AG04450 (cell line): ENCODE measurements around the gene SMPX. TPM values are rescaled to one million over a fixed set of nuclear protein-coding genes. Genes with fewer than 3 reads are reported as not detected.

Experiments
- CTCF ChIA-PET: fragments of 300-600, 350-600 bp; formaldehyde crosslinking; extraction: SDS; loops from one replicate; lab custom pipeline; 2022; ENCODE audit warnings: antibody characterized with exemption, inconsistent platforms; lab: Charles Lee
- POLR2A ChIA-PET: fragments of 350-600 bp; formaldehyde crosslinking; extraction: SDS; loops from one replicate; lab custom pipeline; 2021; ENCODE audit warnings: antibody characterized with exemption, inconsistent platforms; lab: Yijun Ruan, JAX
- DNase-seq: peaks from one replicate; pipeline ENCODE4 v3.0.0-alpha.2; 2011; ENCODE audit warnings: low read depth, low spot score
- H3K27ac ChIP-seq: one replicate; pipeline ENCODE4 v1.5.1; 2012; ENCODE audit warnings: low read depth, low read length, control low read depth
- H3K27me3 ChIP-seq: one replicate; pipeline ENCODE4 v1.6.0; 2012; ENCODE audit warnings: low read length; ENCODE audit not compliant: control insufficient read depth, insufficient read depth
- H3K4me3 ChIP-seq: 2 replicates; pipeline ENCODE4 v1.5.1; 2011; ENCODE audit warnings: mild to moderate bottlenecking, low read depth, low read length, control low read depth
- H3K9me3 ChIP-seq: 2 replicates; pipeline ENCODE4 v1.5.1; 2012; ENCODE audit warnings: low read length; ENCODE audit not compliant: control insufficient read depth, insufficient read depth
- polyA plus RNA-seq: library from polyadenylated mRNA; depleted of rRNA; stranded (reverse); fragments of >200 nt; gene quantifications from 2 replicates; pipeline ENCODE4 v1.2.3, GENCODE V29; 2011
- TF ChIP-seq, protein P1 (sequence below): IDR thresholded peaks from 2 replicates; pipeline ENCODE4 v1.5.1; 2011; ENCODE audit warnings: low read depth, low read length, control low read depth, inconsistent platforms

The SMPX gene
- polyA plus RNA-seq, 1 experiment, result not detected

DNA sequence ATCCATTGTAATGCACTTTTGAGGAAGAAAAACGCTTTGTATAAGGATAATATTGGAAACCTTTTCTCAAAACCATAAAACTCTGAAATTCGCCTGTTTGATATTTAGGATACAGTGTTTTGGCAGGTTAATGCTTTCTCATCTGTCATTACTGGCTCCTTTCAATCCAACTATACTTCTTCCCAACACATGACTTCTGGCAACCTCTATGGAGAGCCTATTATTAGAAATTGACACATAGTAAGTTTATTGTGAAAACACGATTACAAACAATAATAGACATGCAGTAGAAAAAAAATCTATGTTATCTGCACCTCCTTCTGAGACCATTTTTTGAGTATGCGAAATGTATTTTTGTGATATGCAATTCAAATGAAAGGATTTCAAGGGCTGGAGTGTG lies 95.2 kb downstream of the SMPX start:
- no peak overlapping the region for H3K27ac ChIP-seq
- CTCF ChIA-PET, result no interaction called here
- H3K27me3 ChIP-seq, result no peaks in the 10 kb centered on the region
- no peak overlapping the region for H3K4me3 ChIP-seq
- POLR2A ChIA-PET, result no interaction called here
- TF ChIP-seq, protein P1, sequence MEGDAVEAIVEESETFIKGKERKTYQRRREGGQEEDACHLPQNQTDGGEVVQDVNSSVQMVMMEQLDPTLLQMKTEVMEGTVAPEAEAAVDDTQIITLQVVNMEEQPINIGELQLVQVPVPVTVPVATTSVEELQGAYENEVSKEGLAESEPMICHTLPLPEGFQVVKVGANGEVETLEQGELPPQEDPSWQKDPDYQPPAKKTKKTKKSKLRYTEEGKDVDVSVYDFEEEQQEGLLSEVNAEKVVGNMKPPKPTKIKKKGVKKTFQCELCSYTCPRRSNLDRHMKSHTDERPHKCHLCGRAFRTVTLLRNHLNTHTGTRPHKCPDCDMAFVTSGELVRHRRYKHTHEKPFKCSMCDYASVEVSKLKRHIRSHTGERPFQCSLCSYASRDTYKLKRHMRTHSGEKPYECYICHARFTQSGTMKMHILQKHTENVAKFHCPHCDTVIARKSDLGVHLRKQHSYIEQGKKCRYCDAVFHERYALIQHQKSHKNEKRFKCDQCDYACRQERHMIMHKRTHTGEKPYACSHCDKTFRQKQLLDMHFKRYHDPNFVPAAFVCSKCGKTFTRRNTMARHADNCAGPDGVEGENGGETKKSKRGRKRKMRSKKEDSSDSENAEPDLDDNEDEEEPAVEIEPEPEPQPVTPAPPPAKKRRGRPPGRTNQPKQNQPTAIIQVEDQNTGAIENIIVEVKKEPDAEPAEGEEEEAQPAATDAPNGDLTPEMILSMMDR, result no peak
- H3K9me3 ChIP-seq, result peaks cover 10% of the 10 kb centered on the region; the same call in 1 of the 2 replicates
- DNase-seq, result no peak

DNA sequence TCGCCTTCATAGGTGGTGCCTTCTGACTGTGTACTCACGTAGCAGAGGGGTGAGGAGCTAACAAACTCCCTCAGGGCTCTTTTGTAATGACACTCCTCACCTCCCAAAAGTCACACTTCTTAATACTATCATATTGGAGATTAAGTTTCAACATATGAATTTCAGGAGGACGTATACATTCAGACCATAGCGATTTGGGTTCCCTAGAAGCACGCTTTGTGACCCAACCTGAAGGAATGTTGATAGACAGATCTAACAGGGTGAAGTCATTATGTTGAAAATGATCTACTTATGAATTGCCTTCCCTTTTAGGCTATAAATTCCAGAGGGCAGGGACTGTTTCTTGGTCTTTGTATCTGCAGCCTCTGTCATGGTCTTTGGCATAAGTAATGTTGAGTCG lies 96.6 kb downstream of the SMPX start:
- H3K27me3 ChIP-seq, result no peaks in the 10 kb centered on the region
- TF ChIP-seq, protein P1, result no peak
- ChIA-PET CTCF (no interaction called here), POLR2A (no interaction called here)
- DNase-seq, result no peak
- no peak overlapping the region for H3K27ac ChIP-seq
- H3K9me3 ChIP-seq, result peaks cover 24% of the 10 kb centered on the region
- no peak overlapping the region for H3K4me3 ChIP-seq

DNA sequence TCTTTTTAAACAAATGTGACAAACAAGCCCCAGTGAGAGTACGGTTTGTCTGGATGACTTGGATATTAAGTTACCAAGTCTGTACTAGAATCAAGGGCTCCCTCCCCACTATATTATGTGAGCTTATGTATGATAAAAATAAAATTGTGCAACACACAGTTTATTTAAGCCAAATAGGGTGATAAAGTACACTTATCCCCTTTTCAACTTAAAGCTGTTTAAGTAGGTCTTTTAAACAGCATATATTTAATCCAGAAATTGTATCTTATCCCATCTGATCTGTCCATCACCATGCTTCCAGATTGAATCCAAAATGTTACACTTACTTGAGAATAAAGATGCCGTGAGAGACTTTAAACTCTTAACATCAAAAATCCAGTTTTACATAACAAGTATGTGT lies 97.8 kb downstream of the SMPX start:
- POLR2A ChIA-PET, result no interaction called here
- Histone ChIP-seq H3K27ac (no peak overlapping the region), H3K9me3 (peaks cover 30% of the 10 kb centered on the region), H3K27me3 (no peaks in the 10 kb centered on the region), H3K4me3 (no peak overlapping the region)
- DNase-seq, result no peak
- CTCF ChIA-PET, result no interaction called here
- TF ChIP-seq, protein P1, result no peak

DNA sequence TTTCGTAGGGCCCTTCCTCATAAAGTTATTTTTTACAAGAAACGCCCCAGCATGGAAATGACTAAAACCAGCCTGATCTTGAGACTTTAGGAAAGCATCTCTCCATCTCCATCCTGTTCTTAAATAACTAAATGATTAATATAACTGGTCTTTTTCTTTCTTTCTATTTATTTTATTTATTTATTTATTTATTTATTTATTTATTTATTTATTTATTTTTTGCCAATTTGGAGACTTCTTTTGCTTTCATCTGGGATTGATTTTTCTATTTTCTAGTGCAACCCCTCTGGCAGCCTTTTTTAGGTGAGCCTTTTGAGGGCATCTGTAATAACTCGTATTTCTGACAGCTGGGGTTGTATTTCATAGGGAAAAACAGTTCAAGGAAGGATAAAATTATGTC lies 98.6 kb downstream of the SMPX start:
- CTCF ChIA-PET, result no interaction called here
- no peak for DNase-seq

DNA sequence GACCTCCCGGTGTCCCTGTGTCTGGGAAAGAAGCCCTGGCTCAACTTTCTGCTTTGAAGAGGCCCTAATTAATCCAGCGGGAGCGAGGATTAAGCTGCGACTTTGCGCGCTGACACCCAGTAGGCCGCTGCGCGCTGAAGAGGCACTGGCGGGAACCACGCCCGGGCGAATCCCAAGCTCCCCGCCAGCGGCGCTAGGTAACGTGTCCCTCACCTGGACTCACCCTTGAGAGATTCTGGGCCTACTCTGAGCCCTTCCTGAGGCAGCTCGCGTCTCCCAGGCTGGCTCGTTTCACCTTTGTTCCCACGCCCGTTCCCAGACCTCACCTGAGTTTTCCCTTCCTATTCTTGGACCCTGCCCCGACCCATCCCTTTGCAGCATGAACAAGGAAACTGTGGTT lies 99.2 kb downstream of the SMPX start:
- ChIA-PET CTCF (no interaction called here), POLR2A (no interaction called here)
- no peaks in the 10 kb centered on the region for H3K27me3 ChIP-seq
- peaks cover 30% of the 10 kb centered on the region for H3K9me3 ChIP-seq
- H3K4me3 ChIP-seq, result no peak overlapping the region
- H3K27ac ChIP-seq, result no peak overlapping the region
- no peak for DNase-seq
- TF ChIP-seq, protein P1, result no peak

More for the DNA sequence above, 98.6 kb downstream of the SMPX start:
- POLR2A ChIA-PET, result no interaction called here
- peaks cover 30% of the 10 kb centered on the region for H3K9me3 ChIP-seq
- H3K27me3 ChIP-seq, result no peaks in the 10 kb centered on the region
- TF ChIP-seq, protein P1, result no peak
- no peak overlapping the region for H3K27ac ChIP-seq
- H3K4me3 ChIP-seq, result no peak overlapping the region
